IPS-15b (cell line): ENCODE results near the gene GTPBP6.

Experiments
- H3K27me3 ChIP-seq: one replicate; pipeline ENCODE4 v1.6.1; 2013; ENCODE audit warnings: low read length; ENCODE audit not compliant: control insufficient read depth, insufficient read depth
- H3K36me3 ChIP-seq: one replicate; pipeline ENCODE4 v1.6.1; 2013; ENCODE audit warnings: low read length; ENCODE audit not compliant: control insufficient read depth, insufficient read depth
- H3K4me1 ChIP-seq: one replicate; pipeline ENCODE4 v1.6.1; 2013; ENCODE audit warnings: mild to moderate bottlenecking, low read length; ENCODE audit not compliant: control insufficient read depth, insufficient read depth
- H3K4me3 ChIP-seq: one replicate; pipeline ENCODE4 v1.5.1; 2013; ENCODE audit warnings: low read depth, low read length
- H3K9ac ChIP-seq: one replicate; pipeline ENCODE4 v1.6.1; 2013; ENCODE audit warnings: low read depth, mild to moderate bottlenecking, low read length
- H3K9me3 ChIP-seq: one replicate; pipeline ENCODE4 v1.6.1; 2013; ENCODE audit warnings: mild to moderate bottlenecking, low read length; ENCODE audit not compliant: control insufficient read depth, insufficient read depth

GTPBP6 gene

GRCh38 chrX:317424-318067 is 1.1 kb downstream of the GTPBP6 start:
- H3K4me1 ChIP-seq = peaks cover 2% of the 10 kb centered on the region
- H3K36me3 ChIP-seq = peaks cover 31% of the 10 kb centered on the region
- no peak overlapping the region for H3K4me3 ChIP-seq
- H3K27me3 ChIP-seq = peaks cover 2% of the 10 kb centered on the region
- no peaks in the 10 kb centered on the region for H3K9me3 ChIP-seq
- no peak overlapping the region for H3K9ac ChIP-seq

GRCh38 chrX:316351-317325 is 2.0 kb downstream of the GTPBP6 start:
- Histone ChIP-seq H3K4me3 (no peak overlapping the region), H3K4me1 (peaks cover 2% of the 10 kb centered on the region), H3K9ac (no peak overlapping the region), H3K27me3 (peaks cover 2% of the 10 kb centered on the region), H3K36me3 (peaks cover 40% of the 10 kb centered on the region), H3K9me3 (no peaks in the 10 kb centered on the region)

GRCh38 chrX:314781-315595 is 3.6 kb downstream of the GTPBP6 start:
- no peaks in the 10 kb centered on the region for H3K4me1 ChIP-seq
- H3K9ac ChIP-seq = no peak overlapping the region
- no peak overlapping the region for H3K4me3 ChIP-seq
- no peaks in the 10 kb centered on the region for H3K9me3 ChIP-seq
- no peaks in the 10 kb centered on the region for H3K27me3 ChIP-seq
- H3K36me3 ChIP-seq = peaks cover 52% of the 10 kb centered on the region

- Histone ChIP-seq H3K9me3 (no peaks in the 10 kb centered on the region), H3K27me3 (no peaks in the 10 kb centered on the region), H3K36me3 (peaks cover 56% of the 10 kb centered on the region), H3K4me1 (no peaks in the 10 kb centered on the region), H3K4me3 (no peak overlapping the region), H3K9ac (no peak overlapping the region)
Observed at GRCh38 chrX:314049-314448, 4.5 kb downstream of the GTPBP6 start.

GRCh38 chrX:313546-313945 is 5.0 kb downstream of the GTPBP6 start:
- Histone ChIP-seq H3K4me3 (no peak overlapping the region), H3K9me3 (no peaks in the 10 kb centered on the region), H3K4me1 (no peaks in the 10 kb centered on the region), H3K9ac (no peak overlapping the region), H3K36me3 (peaks cover 58% of the 10 kb centered on the region), H3K27me3 (no peaks in the 10 kb centered on the region)

- Histone ChIP-seq H3K9me3 (no peaks in the 10 kb centered on the region), H3K4me3 (no peak overlapping the region), H3K27me3 (no peaks in the 10 kb centered on the region), H3K4me1 (no peaks in the 10 kb centered on the region), H3K36me3 (peaks cover 61% of the 10 kb centered on the region), H3K9ac (no peak overlapping the region)
Observed at GRCh38 chrX:312621-313331, 5.8 kb downstream of the GTPBP6 start.

GRCh38 chrX:311156-312129 is 7.2 kb downstream of the GTPBP6 start:
- H3K9ac ChIP-seq = no peak overlapping the region
- H3K4me3 ChIP-seq = no peak overlapping the region
- H3K9me3 ChIP-seq = no peaks in the 10 kb centered on the region
- peaks cover 68% of the 10 kb centered on the region for H3K36me3 ChIP-seq
- H3K27me3 ChIP-seq = no peaks in the 10 kb centered on the region
- H3K4me1 ChIP-seq = no peaks in the 10 kb centered on the region

- Histone ChIP-seq H3K9me3 (no peaks in the 10 kb centered on the region), H3K9ac (no peak overlapping the region), H3K4me1 (no peaks in the 10 kb centered on the region), H3K27me3 (no peaks in the 10 kb centered on the region), H3K4me3 (no peak overlapping the region), H3K36me3 (peaks cover 70% of the 10 kb centered on the region)
Observed at GRCh38 chrX:310621-311155, 7.9 kb downstream of the GTPBP6 start.

- no peaks in the 10 kb centered on the region for H3K9me3 ChIP-seq
- no peak overlapping the region for H3K9ac ChIP-seq
- no peaks in the 10 kb centered on the region for H3K27me3 ChIP-seq
- H3K4me1 ChIP-seq = no peaks in the 10 kb centered on the region
- no peak overlapping the region for H3K4me3 ChIP-seq
- peaks cover 66% of the 10 kb centered on the region for H3K36me3 ChIP-seq
Observed at GRCh38 chrX:308821-309520, 9.6 kb downstream of the GTPBP6 start.
